GM21529 (cell line): ENCODE measurements around the gene EXPH5.
"Not testable (repeated sequence)": the region's sequence is repeated elsewhere in the genome, so short reads cannot be mapped to it uniquely, and the experiment has no call there.

Experiments used
- ATAC-seq: cut with Tn5 transposase; IDR thresholded peaks from one replicate; pipeline ENCODE4 v1.9.1; 2021; ENCODE audit not compliant: unreplicated experiment

EXPH5 gene

GRCh38 chr11:108601150-108601549 lies 7.6 kb upstream of the EXPH5 start:
- ATAC-seq, result no peak

GRCh38 chr11:108599978-108600377 lies 6.4 kb upstream of the EXPH5 start:
- ATAC-seq, result no peak

DNA sequence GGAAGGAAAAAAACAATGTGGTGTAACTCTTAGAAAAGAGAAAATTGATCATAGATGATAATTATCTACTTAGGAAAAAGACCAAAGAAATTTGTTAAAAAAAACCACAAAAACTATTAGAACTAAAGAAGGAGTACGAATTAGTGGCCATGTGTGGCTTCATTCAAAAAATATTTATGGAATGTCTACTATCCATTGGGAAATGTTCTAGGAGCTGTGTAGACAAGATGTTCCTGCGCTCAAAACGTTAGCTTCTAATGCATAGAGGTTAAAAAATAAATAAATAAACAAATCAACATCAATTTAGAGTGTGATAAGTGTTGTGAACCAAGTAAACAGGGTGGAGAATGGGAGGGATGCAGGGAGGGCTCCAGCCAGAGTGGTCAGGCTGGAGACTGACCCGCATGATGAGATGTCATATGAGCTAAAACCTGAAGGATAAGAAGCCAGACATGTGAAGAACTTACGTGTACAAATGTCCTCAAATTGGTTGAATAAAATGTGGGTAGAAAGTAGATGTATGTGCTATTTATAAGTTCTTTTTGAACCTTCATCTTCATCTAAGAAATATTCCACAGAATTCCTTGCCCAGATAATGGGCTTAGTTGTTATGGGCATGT lies 4.3 kb upstream of the EXPH5 start:
- no peak for ATAC-seq

DNA sequence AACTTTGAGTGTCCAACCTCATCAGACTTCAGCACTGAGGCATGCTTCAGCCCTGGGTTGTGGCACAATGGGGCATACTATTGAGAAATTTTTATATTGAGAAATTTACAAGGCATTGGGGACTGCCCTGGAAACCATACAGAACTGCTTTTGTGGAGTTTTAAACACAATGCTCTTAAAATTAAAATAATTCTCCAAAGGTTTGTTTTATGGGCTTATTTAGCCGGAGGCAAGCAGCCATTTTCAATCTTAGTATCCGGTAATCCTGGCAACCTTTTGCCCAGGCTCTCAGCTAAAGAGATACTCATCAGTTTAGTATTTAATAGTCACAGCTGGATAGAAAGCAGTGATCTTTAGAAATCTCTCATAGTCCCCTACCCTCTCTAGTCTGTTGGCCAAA lies 3.1 kb upstream of the EXPH5 start:
- no peak for ATAC-seq

- no peak for ATAC-seq
Observed at GRCh38 chr11:108593923-108594434, 411 bp upstream of the EXPH5 start.

GRCh38 chr11:108592591-108593213 lies 866 bp downstream of the EXPH5 start:
- ATAC-seq, result peak; percentile 21

DNA sequence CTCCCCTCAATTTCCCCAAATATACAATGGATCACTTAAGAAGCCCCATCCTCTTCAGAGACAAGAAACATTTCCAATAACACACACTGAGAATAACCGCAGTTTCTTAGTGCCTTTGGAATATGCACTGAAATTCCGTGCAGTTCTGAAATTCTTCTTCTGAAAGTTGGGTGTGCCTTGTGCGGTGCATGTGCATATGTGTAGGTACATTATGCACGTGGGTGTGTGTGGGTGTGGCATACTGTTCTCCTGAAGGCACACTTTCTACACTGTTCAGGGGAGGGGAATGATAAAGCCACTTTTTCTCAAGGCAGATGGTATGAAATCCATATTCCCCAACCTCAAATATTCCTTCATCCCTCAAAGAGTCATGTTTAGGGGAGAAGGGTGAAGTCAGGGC lies 1.7 kb downstream of the EXPH5 start:
- no peak for ATAC-seq

DNA sequence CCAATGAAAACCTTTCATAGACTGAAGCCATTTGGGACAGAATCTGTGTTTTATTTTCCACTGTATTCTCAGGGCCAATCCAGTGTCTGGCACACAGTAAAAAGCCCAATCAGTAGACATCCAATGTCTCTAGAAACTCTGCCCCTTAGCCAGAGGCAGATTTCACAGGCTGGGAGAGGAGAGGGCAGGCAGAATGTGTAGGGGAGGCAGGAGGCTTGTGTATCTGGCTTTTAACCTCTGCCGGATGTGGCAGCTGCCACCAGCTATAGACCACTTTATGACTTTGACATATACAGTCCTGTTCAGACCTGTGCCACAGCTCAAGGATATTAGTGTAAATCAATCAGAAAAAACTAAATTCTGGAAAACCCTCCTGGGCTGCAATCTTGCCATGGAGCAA lies 4.4 kb downstream of the EXPH5 start:
- no peak for ATAC-seq

- ATAC-seq, result no peak
Observed at GRCh38 chr11:108588287-108588686, 5.3 kb downstream of the EXPH5 start.

DNA sequence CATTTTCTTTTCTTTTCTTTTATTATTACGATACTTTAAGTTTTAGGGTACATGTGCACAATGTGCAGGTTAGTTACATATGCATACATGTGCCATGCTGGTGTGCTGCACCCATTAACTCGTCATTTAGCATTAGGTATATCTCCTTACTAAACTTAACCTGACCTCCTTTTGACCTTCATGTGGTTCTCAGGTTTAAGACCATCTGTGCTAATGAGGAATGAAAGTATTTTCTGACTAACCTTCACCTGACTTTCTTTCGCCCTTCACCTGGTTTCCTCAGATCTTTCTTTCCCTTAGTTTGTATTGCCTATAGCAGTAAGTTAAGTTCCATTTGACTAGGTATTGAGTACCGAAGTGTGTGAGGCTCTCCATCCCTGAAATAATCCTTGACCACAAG lies 6.5 kb downstream of the EXPH5 start:
- ATAC-seq, result no peak

GRCh38 chr11:108586600-108586999 lies 7.0 kb downstream of the EXPH5 start:
- no peak for ATAC-seq

DNA sequence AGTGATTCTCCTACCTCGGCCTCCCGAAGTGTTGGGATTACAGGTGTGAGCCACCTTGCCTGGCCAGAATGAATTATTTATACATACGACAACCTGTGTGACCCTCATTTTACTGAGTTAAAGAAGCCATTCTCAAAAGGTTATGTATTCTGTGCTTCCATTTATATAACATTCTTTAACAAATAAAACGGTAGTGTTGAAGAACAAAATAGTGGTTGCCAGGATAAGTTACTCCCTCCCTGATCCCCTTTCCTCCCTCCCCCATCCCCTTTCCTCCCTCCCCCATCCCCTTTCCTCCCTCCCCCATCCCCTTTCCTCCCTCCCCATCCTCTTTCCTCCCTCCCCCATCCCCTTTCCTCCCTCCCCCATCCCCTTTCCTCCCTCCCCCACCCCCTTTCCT lies 7.4 kb downstream of the EXPH5 start:
- not testable (repeated sequence) for ATAC-seq

GRCh38 chr11:108584973-108585372 lies 8.6 kb downstream of the EXPH5 start:
- ATAC-seq, result no peak

GRCh38 chr11:108580645-108581044 lies 12.9 kb downstream of the EXPH5 start:
- no peak for ATAC-seq

- no peak for ATAC-seq
Observed at GRCh38 chr11:108580043-108580442, 13.5 kb downstream of the EXPH5 start.

DNA sequence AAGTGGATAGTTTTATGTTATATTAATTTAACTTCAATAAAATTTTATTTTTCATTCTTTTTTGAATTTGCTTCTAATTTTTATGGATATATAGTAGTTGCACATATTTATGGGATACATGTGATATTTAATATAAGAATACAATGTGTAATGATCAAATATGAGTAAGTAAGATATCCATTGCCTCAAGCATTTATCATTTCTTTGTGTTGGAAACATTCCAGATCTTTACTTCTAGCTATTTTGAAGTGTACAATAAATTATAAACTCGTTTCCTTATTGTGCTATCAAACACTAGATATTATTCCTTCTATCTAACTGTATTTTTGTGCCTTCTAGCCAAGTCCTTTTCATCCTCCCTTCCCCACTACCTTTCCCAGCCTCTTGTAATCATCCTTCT lies 17.0 kb downstream of the EXPH5 start:
- no peak for ATAC-seq

- no peak for ATAC-seq
Observed at GRCh38 chr11:108574675-108575074, 18.9 kb downstream of the EXPH5 start.

DNA sequence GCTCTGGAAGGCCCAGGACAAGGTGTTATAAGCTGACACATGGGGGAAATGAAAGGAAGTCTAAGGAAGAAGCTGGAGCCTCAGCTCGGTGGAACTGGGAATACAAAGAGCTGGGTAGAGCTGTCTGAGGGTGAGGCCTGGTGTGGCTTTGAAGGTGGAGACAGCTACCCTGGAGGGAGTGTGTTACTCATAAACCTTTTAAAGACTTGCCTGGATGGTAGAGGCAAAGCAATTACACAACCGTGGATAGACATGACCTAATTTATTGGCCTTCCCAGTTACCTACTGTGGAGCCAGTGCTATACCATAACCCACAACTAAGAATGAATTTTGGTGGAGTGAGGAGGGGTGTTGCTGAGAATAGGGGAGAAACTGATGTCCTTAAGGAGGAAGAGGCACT lies 22.6 kb downstream of the EXPH5 start:
- ATAC-seq, result no peak

GRCh38 chr11:108569896-108570295 lies 23.7 kb downstream of the EXPH5 start:
- no peak for ATAC-seq

DNA sequence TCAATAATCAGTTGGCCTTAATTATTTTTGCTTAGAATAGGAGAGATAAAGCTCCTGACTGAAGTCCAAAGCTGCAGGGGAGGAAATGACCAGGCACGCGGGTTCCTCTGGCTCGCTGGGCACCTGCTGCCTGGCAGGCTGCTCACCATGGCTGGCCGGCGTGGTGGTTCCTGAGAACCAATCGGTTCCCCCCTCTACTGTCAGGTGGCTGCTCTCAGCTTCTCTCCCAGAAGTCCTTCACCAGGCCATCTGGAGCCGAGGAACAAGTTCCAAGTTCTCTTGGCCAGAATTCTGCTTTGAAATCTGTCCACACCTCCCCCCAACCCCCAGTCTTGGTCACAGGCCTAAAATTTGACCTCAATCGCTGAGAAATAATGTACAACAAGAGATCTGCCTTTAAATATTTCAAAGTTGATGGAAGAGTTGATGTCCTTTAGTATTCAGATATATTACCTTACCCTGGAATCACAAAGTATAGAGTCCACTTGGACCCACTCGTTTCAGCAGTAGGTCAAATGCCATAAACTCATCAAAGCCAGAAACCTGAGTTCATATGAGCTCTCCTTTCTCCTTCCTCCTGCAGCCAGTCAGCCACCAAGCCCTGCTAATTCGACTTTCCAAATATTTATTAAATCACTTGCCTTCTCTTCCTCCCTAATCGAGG lies 25.2 kb downstream of the EXPH5 start:
- ATAC-seq, result no peak

GRCh38 chr11:108565653-108566052 lies 27.9 kb downstream of the EXPH5 start:
- no peak for ATAC-seq
